GM21423 (cell line): ENCODE results near the gene CCNY.

Experiments
- ATAC-seq: cut with Tn5 transposase; IDR thresholded peaks from one replicate; pipeline ENCODE4 v1.9.1; 2021; ENCODE audit warnings: mild to moderate bottlenecking, moderate library complexity; ENCODE audit not compliant: unreplicated experiment

The CCNY gene

DNA sequence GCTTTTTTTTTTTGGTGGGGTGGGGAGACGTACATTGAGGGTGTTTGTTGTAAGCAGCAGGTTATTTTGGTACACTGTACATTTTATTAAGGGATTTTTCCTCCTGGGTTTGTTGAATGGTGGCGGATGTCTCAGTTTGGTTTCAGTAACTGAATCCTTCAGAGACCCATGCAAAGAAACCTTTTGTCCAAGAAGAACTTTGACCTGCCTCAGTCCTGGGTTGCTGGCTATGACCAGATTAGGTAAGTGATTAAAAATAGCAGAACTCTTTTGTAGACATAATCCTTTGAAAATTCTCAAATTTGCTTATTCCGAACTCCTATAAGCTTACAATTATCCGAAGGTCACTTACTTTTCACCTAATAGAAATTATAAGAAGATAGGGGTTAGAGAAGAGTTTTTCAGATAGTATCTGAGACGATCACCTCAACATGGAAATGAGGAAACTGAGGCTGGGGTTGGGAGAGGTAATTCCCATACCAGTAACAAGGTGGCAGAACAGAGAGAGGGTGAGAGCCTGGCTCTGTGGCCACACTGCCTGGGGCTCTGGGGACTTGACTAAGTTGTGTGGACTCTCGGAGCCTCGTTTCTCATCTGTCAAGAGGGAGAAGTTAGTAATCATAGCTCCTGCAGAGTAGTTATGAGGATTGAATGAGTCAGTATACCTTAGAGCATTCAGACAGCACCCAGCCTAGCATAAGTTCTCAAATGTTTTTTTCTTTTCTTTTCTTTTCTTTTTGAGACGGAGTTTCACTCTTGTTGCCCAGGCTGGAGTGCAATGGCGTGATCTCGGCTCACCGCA, 87.4 kb downstream of the CCNY start:
- ATAC-seq, result no peak

DNA sequence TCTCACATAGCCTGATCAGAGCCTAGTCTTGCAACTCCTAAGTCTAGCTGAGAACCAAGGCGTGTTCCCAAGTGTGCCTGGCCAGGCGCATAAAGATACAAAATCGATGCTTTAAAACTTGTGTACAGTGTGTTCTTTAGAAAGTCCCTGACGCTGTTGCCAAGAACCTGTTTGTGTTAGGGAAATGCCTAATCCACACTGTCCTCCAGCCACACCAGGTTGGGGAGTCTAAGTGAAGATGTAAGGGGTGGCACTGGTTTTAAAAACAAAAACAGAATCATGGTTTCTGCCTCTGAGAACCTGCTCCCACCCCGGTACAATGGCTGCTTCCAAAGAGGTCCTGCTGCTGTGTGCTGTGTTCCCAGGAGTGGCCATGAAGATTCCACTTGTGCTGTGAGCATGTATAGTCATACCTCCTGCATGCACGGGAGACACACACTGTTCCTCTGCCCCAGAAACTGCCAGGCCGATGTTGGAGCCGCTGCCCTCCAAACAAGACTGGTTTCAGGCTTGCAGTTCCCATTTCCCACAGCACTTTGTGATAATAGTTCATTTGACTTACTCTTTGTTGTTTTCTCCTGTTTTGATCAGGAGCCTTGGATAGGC, 88.5 kb downstream of the CCNY start:
- no peak for ATAC-seq

DNA sequence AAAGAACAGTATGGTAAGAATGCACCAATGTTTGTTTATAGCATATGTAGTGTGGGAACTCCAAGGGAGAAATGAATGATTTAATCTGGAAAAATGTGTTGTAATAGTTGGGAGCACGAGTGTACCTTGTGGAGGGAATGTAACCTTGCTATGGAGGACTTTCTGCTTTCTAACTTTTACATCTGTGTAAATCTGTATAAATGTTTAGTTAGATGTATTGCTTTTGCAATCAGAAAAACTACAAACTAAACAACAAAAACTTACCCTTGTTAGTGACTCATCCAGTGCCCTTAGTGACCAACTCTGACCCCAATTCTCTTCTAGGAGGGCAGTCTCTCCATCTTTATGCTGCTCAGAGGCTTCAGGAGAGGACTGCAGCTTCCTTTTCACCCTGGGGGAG, 89.3 kb downstream of the CCNY start:
- no peak for ATAC-seq

DNA sequence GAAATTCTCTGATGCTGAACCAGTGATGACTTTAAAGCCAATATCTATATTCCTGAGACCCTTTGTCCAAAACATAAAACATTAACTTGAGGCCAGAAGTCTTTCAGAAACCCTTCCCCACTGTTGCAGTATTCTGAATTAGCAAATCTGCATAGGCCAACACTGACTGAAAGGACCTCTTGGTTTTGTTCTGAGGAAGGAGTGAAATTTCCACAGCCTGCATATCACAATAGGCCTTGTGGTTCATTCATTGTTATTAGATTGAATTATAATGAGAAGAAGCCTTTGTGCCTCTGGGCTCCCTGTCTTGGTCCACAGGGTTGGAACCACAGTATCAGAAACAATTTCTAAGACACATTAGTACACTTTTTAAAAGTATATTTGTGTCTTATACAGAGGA, 90.3 kb downstream of the CCNY start:
- no peak for ATAC-seq

DNA sequence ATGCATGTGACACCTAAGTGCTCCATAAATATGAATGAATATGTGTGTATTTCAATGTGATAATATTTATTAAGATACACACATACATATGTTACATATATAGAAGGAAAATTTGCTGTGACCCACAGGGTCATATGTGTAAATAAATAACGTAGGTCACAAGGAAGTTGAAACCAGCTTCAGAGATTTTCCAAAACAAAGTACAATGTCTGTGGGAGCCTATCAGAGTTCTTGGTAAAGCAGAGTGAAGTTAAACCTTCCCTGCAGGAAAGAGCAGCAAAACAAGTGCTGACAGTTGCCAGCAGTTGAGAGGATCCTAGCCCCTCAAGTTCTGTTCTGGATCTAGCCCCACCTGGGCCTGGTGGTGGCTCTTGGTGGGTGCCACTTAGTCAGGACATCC, 91.2 kb downstream of the CCNY start:
- no peak for ATAC-seq

DNA sequence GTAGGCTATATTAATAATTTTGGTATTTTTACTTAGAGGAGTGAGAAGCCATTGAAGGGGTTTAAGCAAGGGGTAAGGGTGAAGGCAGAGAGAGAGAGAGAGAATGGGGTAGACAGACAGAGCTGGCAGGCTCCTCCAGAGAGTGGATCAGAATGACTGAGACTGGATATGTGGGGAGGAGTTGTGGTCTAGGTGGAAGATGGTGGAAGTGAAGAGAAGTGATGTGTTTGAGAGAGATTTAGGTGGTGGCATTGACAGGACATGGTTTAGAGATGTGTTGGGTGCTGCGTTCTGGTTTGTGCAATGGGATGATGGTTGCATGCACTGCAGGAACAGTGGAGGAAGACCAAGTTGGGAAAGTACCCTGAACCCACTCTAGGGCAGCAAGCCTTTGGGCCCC, 92.2 kb downstream of the CCNY start:
- ATAC-seq, result no peak

DNA sequence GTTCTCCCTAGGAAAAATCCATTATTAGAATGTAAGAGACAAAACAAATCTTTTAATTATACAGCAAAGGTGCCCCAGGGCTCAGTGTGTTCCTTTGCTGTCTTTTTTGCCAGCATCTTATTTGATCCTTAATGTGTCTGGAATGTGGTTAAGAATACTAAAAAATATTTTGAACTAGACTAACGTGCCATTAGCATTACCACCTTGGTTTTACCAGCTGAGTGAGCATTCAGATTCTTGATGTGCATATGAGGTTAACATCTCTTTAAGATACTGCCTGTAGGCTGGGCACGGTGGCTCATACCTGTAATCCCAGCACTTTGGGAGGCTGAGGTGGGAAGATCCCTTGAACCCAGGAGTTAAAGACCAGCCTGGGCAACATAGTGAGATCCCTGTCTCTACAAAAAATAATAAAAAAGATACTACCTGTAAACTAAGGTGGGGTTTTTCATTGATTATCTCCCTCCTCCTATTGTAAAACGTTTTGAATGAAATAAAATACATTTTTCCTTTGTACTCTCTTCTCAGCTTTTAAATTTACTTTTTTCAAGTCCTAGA, 96.6 kb downstream of the CCNY start:
- ATAC-seq, result no peak

DNA sequence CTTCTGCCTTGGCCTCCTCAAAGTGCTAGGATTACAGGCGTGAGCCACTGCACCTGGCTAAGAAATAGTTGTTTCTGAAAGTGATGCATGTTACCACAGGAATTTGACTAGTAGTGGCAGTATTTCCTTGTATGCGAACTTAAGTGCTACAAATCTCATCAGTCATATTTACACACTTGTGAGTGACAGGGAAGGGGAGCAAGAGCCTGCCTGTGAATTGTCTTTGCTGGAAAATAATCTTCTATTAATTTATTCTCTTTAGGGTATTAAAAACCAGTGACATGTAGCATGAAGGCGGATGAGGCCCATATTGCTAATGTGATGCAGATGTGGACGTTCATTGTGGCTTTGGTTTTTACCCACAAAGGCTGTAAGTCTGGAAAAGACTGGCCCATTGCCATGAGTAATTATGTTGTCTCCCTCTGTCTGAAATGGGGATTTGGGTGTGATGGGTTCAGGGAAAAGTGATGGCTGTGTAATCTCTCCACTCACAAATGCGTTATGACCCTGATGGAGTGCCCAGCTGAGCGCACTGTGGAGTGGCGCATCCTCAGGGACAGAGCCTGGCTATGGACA, 97.6 kb downstream of the CCNY start:
- ATAC-seq, result no peak

DNA sequence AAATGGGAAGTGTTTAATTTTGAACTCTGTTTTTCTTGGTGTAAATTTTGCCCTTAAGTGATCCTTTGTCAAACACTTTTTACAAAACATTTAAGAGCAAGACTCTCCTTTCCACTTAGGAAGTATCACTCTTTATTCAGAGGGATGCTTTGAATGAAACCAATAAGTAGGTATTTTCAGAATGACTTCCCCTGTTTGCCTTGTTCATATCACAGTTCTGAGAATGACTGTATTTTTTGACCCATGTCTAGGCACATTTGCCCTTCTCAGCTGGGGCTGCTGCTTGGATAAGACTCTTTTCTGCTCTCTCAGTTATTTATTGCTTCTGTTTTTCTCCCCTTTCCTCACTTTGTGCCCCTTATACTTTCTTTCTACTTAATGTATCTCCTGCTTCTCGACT, 98.2 kb downstream of the CCNY start:
- no peak for ATAC-seq

DNA sequence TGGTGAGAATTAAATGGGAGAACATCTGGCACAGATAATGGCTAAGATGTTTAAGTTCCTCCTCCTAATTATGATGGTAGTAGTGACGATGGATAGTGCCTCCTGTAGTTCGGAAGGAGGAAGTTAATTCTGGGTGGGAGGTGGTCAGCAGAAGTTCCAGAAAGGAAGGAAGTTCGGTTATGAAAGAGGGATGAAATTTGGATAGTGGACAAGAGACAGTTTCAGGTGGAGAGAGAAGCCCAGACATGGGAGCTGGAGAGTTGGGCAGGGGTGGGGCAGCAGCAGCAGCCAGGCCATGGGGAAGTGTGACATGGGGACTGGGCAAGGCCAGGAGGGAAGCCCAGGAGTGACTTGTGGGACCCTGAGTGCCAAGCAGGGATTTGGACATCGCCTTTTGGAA, 99.5 kb downstream of the CCNY start:
- no peak for ATAC-seq

DNA sequence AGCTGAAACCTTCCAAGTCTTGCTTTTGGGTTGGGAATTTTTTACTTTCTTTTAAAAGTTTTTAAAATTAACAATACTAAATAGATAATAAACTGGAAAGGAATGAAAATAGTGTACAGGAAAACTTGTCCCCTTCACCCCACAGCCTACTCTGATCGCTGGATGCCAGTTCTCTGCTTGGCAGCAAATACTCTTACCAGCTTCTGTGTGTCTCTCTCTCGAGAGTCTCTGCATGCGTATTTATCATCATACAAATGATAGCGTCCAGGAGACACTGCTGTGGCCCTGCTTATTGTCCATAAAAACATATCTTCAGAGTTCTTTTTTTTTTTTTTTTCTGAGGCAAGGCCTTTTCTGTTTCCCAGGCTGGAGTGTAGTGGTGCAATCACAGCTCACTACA, 101.5 kb downstream of the CCNY start:
- ATAC-seq, result no peak

DNA sequence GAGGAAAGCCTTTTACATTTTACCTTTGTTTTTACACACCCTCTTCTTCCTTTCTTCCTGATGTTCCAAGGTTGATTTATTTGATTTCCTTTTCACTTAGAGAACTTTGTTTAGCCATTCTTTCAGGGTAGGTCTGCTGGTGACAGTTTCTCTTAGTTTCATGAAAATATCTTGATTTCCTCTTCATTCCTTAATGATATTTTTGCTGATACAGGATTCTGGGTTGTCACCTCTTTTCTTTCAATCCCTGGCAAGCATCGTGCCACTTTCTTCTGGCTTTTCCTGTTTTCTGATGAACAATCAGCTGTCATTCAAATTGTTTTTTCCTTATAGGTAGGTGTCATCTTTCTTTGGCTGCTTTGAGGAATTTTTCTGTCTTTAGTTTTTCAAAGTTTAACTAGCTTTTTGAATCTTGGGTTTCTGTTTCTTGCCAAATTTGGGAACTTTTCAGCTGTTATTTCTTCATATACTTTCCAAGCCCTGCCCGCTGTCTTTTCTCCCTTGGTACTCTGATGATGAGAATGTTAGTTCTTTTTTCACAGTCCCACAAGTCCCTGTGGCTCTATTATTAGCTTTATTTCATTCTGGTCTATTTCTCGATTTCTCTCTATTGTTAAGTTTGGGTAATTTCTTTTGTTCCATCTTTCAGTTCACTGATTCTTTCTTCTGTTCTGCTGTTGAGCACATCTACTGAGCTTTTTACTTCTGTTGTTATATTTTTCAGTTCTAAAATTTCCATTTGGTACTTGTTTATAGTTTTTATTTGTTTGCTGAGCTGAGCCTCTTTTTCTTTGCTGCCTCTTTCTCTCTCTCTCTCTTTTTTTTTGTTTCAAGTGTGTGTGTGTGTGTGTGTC, 102.6 kb downstream of the CCNY start:
- no peak for ATAC-seq

DNA sequence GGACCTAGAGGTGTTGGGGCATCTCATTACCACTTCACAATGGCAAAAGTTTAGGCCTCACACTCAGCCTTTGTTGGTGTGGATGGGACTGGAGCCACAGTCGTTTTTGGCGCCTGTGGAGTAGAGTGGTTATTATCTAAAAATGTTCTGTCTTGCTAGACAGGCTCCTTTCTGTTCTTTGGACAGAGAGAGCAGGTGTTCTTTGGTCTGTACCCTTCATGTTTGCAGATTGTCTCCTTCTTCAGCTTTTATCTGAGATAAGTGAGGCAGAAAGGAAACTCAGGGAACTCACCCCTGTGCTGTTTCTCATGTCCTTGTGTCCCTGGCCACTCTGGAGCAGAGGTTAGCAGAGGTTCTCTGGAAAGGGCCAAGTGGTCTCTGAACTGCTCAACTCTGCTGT, 103.7 kb downstream of the CCNY start:
- no peak for ATAC-seq

DNA sequence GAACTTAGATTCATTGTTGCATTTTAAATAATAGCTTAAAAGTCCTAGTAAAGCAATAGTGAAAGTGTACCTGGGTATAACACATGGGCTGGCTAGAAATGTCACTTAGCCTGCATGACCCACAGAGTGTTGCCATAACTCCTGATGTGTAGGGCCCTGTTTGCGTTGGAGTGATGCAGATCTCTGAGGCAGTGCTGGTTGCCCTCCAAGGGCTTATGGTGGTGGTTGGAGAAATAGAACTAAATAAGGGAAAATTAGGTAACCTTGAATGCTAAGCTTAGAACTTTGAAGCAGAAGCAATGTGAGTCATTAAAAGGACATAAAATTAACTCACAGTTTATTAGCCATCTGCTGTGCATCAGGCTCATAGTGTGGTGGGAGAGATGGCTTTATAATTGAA, 105.7 kb downstream of the CCNY start:
- ATAC-seq, result no peak

DNA sequence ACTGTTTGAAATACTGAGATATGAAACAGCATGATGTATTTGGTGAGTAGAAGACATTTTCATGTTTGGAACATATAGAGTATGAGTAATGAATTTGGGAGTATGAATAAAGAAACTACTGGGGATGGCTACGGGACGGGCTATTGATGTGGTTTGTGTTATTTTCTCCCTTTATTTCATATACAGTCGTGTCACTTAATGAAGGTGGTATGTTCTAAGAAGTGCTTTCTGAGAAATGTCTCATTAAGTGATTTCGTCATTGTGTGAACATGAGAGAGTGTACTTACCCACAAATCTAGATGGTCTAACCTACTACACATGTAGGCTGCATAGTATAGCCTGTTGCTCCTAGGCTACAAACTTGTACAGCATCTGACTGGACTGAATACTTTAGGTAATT, 106.3 kb downstream of the CCNY start:
- no peak for ATAC-seq

DNA sequence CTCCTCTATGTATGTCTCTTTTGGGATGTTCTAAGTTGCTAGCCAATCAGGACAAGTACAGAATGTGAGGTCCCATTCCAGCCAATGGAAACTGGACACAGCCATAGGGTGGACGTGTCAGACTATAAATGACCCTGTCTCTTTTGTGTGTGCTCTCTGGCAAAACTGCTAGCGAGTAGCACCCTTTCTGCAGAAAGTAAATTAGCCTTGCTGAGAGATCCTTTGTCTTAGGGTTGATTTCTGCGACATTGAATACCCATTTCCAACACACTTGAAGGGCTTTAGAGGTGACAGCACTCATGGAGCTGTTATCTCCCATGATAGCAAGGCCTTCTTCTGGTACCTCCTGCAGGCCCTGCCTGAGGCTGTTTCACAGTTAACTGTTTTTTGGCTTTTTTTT, 107.5 kb downstream of the CCNY start:
- ATAC-seq, result no peak

DNA sequence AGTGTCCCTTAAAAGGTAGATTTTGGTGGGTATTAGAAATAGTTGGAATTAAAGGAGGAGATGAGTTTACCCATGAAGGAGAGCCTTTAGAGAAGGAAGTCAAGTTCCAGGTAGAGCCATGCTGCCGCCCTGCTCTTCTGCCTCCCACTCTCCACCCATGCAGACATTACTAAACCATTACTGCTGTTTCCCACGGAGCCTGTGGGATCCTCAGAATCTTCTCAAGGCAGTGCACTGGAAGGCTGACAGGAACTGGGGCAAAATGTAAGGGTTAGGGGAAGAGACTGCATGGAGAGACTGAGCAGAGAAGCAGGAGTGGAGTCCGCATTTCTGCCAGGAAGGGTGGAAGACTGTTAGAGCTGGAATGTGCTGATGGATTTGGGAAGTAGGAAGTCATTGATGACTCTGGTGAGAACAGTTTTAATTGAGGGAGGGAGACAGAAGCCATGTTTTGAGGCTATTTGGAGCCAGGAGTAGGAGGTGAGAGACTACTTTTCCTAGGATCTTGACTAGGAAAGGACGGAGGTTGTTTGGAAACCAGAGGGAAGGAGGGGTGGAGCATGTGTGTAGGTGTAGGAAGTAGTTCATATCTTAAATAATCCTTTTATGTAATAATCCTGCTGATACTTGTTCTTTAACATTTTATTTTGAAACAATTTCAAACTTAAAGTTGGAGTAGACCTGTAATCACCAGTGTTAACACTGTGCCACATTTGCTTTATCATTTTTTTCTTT, 109.0 kb downstream of the CCNY start:
- no peak for ATAC-seq

DNA sequence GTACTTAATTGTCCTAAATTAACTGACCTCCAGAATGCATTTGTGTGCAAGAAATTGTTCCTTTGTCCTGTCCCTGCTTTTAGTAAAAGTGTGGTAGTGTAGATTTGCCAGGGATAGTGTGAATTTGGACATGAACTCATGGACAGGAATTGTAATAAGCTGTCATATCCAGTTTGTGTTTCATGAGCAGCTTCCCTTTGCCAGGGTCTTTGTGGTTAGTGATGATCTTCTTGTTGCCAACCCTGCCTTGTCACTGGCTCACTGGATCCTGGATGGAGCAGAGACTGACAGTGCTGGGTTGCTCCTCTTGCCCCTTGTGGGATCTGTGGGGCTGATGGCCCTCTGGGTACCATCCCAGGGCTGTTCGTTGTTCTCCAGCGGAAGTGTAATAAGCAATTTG, 110.1 kb downstream of the CCNY start:
- ATAC-seq, result no peak

DNA sequence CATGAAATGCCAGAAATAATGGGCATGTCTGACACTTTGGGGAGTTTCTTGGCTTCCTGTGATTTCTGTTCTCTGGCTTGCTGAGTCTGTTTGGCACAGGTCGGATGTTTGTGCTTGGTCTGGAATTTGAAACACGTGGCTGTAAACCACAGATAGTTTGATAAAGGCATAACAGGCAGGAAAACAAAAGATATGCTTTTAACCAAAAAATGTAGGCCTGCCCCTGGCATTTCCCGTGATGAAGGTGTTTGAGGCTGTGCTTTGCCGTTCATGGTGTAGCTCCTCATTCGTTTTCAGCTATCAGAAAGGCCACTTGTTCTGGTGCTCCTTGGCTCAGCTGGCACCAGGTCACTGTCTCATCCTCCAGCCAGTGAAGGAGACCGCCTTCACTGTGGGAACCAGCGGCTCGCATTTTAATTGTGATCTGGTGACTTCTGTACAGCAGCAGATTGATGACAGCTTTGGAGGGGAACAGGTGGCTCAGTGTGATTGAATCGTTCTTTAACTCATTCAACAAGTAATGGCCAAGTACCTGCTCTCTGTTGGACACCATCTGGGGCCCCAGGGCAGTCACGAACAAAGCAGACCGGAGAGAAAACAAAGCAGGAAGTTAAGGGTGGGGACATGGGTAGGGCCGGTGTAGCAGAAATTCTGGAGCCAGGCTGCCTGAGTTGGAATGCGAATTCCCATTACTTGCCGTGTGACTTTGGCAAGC, 111.5 kb downstream of the CCNY start:
- no peak for ATAC-seq
